ENCODE measurements around the gene USH2A. TPM values are rescaled to one million over a fixed set of nuclear protein-coding genes. Genes with fewer than 3 reads are reported as not detected.

The USH2A gene
- total RNA-seq, 1 donor, result under 0.01 TPM

DNA sequence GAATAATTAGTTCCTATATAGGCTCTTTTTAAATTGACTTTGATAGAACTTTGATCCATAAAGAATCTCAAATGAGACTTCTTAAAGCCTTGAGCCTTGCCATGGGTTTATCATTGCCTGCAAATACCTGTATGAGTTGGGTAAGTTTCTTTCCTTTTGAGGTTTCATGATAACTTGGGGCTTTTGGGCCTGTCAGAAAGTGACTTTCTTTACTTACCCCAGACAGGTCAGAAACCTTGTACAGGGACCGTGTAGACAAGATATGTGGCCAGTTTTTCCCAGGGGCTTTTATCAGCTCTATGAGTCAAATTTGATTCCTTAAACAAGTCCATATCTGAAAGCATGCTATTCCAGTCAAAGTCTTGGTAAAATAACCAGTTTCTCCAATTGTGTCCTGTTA is 838.9 kb downstream of the USH2A start:
- TF ChIP-seq, protein P1, sequence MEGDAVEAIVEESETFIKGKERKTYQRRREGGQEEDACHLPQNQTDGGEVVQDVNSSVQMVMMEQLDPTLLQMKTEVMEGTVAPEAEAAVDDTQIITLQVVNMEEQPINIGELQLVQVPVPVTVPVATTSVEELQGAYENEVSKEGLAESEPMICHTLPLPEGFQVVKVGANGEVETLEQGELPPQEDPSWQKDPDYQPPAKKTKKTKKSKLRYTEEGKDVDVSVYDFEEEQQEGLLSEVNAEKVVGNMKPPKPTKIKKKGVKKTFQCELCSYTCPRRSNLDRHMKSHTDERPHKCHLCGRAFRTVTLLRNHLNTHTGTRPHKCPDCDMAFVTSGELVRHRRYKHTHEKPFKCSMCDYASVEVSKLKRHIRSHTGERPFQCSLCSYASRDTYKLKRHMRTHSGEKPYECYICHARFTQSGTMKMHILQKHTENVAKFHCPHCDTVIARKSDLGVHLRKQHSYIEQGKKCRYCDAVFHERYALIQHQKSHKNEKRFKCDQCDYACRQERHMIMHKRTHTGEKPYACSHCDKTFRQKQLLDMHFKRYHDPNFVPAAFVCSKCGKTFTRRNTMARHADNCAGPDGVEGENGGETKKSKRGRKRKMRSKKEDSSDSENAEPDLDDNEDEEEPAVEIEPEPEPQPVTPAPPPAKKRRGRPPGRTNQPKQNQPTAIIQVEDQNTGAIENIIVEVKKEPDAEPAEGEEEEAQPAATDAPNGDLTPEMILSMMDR (IDR thresholded peaks at IDR 0.05; ENCODE audit: insufficient read depth, low read depth, low read length), result no peak
- no peak for DNase-seq (ENCODE audit: low read depth)
- H3K4me3 ChIP-seq (ENCODE audit: low read depth, low read length), result no peak overlapping the region

DNA sequence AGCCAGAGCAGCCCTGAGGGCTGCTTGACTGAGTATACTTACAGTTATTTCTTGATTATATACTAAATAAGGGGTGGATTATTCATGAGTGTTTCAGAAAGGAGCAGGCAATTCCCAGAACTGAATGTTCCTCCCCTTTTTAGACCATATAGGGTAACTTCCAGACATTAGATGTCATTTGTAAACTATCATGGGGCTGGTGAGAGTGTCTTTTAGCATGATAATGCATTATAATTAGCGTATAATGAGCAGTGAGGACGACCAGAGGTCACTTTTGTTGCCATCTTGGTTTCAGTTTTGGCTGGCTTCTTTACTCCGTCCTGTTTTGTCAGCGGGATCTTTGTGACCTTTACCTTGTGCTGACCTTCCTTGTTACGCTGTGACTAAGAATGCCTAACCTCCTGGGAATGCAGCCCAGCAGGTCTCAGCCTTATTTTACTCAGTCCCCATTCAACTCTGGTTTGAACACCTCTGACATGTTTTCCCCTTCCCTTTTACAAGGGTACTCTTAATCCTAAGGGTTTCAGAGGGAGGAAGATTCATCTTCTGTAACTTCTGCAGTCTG is 840.0 kb downstream of the USH2A start:
- no peak overlapping the region for H3K4me3 ChIP-seq (ENCODE audit: low read depth, low read length)
- no peak for DNase-seq (ENCODE audit: low read depth)
- TF ChIP-seq, protein P1 (IDR thresholded peaks at IDR 0.05; ENCODE audit: insufficient read depth, low read depth, low read length), result no peak

DNA sequence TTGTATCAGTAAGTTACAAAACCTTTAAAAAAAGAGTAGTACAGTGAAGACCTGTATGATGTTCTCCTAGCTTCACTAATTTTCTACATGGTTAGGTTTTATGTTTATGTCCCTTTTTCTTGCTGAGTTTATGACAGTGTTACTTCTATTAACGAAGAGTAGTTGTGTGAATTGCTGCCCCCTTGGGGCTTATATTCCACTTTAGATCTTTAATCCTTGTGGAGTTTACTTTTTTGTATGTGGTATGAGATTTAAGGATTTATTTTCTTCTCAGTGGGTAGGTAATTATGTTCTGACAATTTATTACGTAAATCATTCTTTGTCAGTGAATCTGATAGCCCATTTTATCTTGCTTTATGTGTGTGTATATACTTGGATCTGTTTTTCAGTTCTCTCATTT is 841.4 kb downstream of the USH2A start:
- H3K4me3 ChIP-seq (ENCODE audit: low read depth, low read length), result no peak overlapping the region
- DNase-seq (ENCODE audit: low read depth), result no peak
- TF ChIP-seq, protein P1 (IDR thresholded peaks at IDR 0.05; ENCODE audit: insufficient read depth, low read depth, low read length), result no peak

Small RNA genes lying within 50 kb of the gene (small RNA-seq; reads per million reads assigned to genes)
- gene MRPS18BP1, result not detected
- not detected for gene RF00108
